IMR-90 (cell line): ENCODE data around the gene IER3. TPM values are rescaled to one million over a fixed set of nuclear protein-coding genes. Genes with fewer than 3 reads are reported as not detected.

Source experiments
- microRNA-seq, 2 experiments: library from miRNA; stranded (forward) in 1 of 2; unstranded in 1 of 2; fragments of 10-50 nt in 1 of 2; fragments of <30 nt in 1 of 2; gene quantifications in 1 of 2; microRNA quantifications in 1 of 2; one replicate each; pipeline versions ENCODE3 to v1.1.0; 2013 to 2020; ENCODE audit not compliant: insufficient read depth in 1 of 2, insufficient read length in 1 of 2, unreplicated experiment in 1 of 2
- polyA plus RNA-seq, 3 experiments: library from polyadenylated mRNA; depleted of rRNA; stranded (reverse); fragments of >200 nt; gene quantifications; 2 replicates each; pipeline ENCODE4 v1.2.3, GENCODE V29; 2012; ENCODE audit warnings: low replicate concordance in 1 of 3
- small RNA-seq, 5 experiments: library from RNA; depleted of rRNA; stranded (forward); fragments of <200 nt; gene quantifications; one replicate each; pipeline ENCODE3, GENCODE V24; 2012
- total RNA-seq: library from RNA; depleted of rRNA; stranded (reverse); fragments of >200 nt; gene quantifications from 2 replicates; pipeline ENCODE4 v1.2.3, GENCODE V29; 2012; rRNA removed

The IER3 gene
- total and polyA plus RNA-seq, 2 of the 4 experiments (the other 2 are of a cell fraction), result 38.4 to 159 TPM

Small RNA genes lying within 50 kb of the gene (microRNA-seq; reads per million reads assigned to microRNA genes)
- gene RF00019 (ENCODE audit: insufficient read depth, insufficient read length) (not detected), gene RN7SL353P (ENCODE audit: insufficient read depth, insufficient read length) (not detected)

Small RNA genes lying within 50 kb of the gene (small RNA-seq; reads per million reads assigned to genes)
- gene RF00019 (0 reads per million in 5 experiments), gene RN7SL353P (0 reads per million in 5 experiments)

Other genes starting within 250 kb of the IER3 start
- gene GNL1, start 188.1 kb downstream of the IER3 start, total RNA-seq, result 33.9 and 40.5 TPM in 2 replicates
- 43.7 and 44.0 TPM in 2 replicates for gene GNL1, start 188.1 kb downstream of the IER3 start, polyA plus RNA-seq (2012; rRNA removed)
- gene PRR3, start 187.3 kb downstream of the IER3 start, total RNA-seq, result 7.2 TPM in 2 replicates
- 16.7 and 17.3 TPM in 2 replicates for gene PRR3, start 187.3 kb downstream of the IER3 start, polyA plus RNA-seq (2012; rRNA removed)
- gene ABCF1, start 173.1 kb downstream of the IER3 start, total RNA-seq, result 47.5 and 48.6 TPM in 2 replicates
- gene ABCF1, start 173.1 kb downstream of the IER3 start, polyA plus RNA-seq (2012; rRNA removed), result 35.8 and 39.1 TPM in 2 replicates
- gene PPP1R10, start 127.3 kb downstream of the IER3 start, total RNA-seq, result 16.1 and 18.8 TPM in 2 replicates
- 21.2 TPM in 2 replicates for gene PPP1R10, start 127.3 kb downstream of the IER3 start, polyA plus RNA-seq (2012; rRNA removed)
- 71.7 and 82.3 TPM in 2 replicates for gene MRPS18B, start 126.7 kb downstream of the IER3 start, total RNA-seq
- 51.2 and 59.8 TPM in 2 replicates for gene MRPS18B, start 126.7 kb downstream of the IER3 start, polyA plus RNA-seq (2012; rRNA removed)
- gene ATAT1, start 117.7 kb downstream of the IER3 start, total RNA-seq, result 3.3 and 5.6 TPM in 2 replicates
- 13.2 and 15.5 TPM in 2 replicates for gene ATAT1, start 117.7 kb downstream of the IER3 start, polyA plus RNA-seq (2012; rRNA removed)
- gene C6orf136, start 97.4 kb downstream of the IER3 start, total RNA-seq, result 1.1 and 1.4 TPM in 2 replicates
- gene C6orf136, start 97.4 kb downstream of the IER3 start, polyA plus RNA-seq (2012; rRNA removed), result 11.7 and 12.8 TPM in 2 replicates
- 43.9 and 48.4 TPM in 2 replicates for gene DHX16, start 71.5 kb downstream of the IER3 start, total RNA-seq
- gene DHX16, start 71.5 kb downstream of the IER3 start, polyA plus RNA-seq (2012; rRNA removed), result 47.9 and 48.3 TPM in 2 replicates
- 31.9 and 32.8 TPM in 2 replicates for gene PPP1R18, start 57.9 kb downstream of the IER3 start, total RNA-seq
- gene PPP1R18, start 57.9 kb downstream of the IER3 start, polyA plus RNA-seq (2012; rRNA removed), result 129 and 134 TPM in 2 replicates
- 1.7 and 2.2 TPM in 2 replicates for gene NRM, start 53.6 kb downstream of the IER3 start, total RNA-seq
- gene NRM, start 53.6 kb downstream of the IER3 start, polyA plus RNA-seq (2012; rRNA removed), result 27.0 and 29.1 TPM in 2 replicates
- gene MDC1, start 27.3 kb downstream of the IER3 start, total RNA-seq, result 3.6 and 4.5 TPM in 2 replicates
- gene MDC1, start 27.3 kb downstream of the IER3 start, polyA plus RNA-seq (2012; rRNA removed), result 12.1 and 12.4 TPM in 2 replicates
- 1,207 and 1,401 TPM in 2 replicates for gene TUBB, start 24.2 kb downstream of the IER3 start, total RNA-seq
- gene TUBB, start 24.2 kb downstream of the IER3 start, polyA plus RNA-seq (2012; rRNA removed), result 2,004 and 2,008 TPM in 2 replicates
- 96.2 and 104 TPM in 2 replicates for gene FLOT1, start 1.9 kb downstream of the IER3 start, total RNA-seq
- 161 and 162 TPM in 2 replicates for gene FLOT1, start 1.9 kb downstream of the IER3 start, polyA plus RNA-seq (2012; rRNA removed)
- 5.6 and 6.7 TPM in 2 replicates for gene DDR1, start 140.0 kb upstream of the IER3 start, total RNA-seq
- gene DDR1, start 140.0 kb upstream of the IER3 start, polyA plus RNA-seq (2012; rRNA removed), result 17.8 and 19.6 TPM in 2 replicates
- gene GTF2H4, start 163.7 kb upstream of the IER3 start, total RNA-seq, result 6.9 and 13.4 TPM in 2 replicates
- 29.5 and 30.8 TPM in 2 replicates for gene GTF2H4, start 163.7 kb upstream of the IER3 start, polyA plus RNA-seq (2012; rRNA removed)
- 6.9 and 7.2 TPM in 2 replicates for gene VARS2, start 169.7 kb upstream of the IER3 start, total RNA-seq
- 13.3 and 14.0 TPM in 2 replicates for gene VARS2, start 169.7 kb upstream of the IER3 start, polyA plus RNA-seq (2012; rRNA removed)
- not detected in 2 replicates for gene SFTA2, start 187.6 kb upstream of the IER3 start, total RNA-seq
- gene SFTA2, start 187.6 kb upstream of the IER3 start, polyA plus RNA-seq (2012; rRNA removed), result not detected in 2 replicates
- not detected in 2 replicates for gene MUCL3, start 196.4 kb upstream of the IER3 start, total RNA-seq
- not detected in 2 replicates for gene MUCL3, start 196.4 kb upstream of the IER3 start, polyA plus RNA-seq (2012; rRNA removed)
- not detected in 2 replicates for gene MUC21, start 239.2 kb upstream of the IER3 start, total RNA-seq
- gene MUC21, start 239.2 kb upstream of the IER3 start, polyA plus RNA-seq (2012; rRNA removed), result not detected in 2 replicates